GM23338 (cell line): Measurements from ENCODE around the gene PRR36. TPM values are rescaled to one million over a fixed set of nuclear protein-coding genes. Genes with fewer than 3 reads are reported as not detected.

Experiments
- ATAC-seq: fragments of 200-7000 bp; cut with Tn5 transposase; 3 replicates; pipeline ENCODE4 v1.9.1; 2020
- DNase-seq: peaks from one replicate; pipeline ENCODE4 v3.0.0-alpha.2; 2015; ENCODE audit warnings: low spot score
- H2AFZ ChIP-seq: fragments of 200-600 bp; sonication (generic); 2 replicates; pipeline ENCODE4 v1.8.0; 2016; ENCODE audit warnings: antibody characterized with exemption, mild to moderate bottlenecking, moderate library complexity
- H3F3A ChIP-seq: fragments of 200-600 bp; sonication (generic); replicated peaks from 2 replicates; pipeline ENCODE4 v1.8.0; 2017; ENCODE audit warnings: antibody characterized with exemption, mixed run types, low read depth
- H3K27ac ChIP-seq: fragments of 200-600 bp; sonication (generic); 2 replicates; pipeline ENCODE4 v1.6.1; 2016; ENCODE audit warnings: low read depth
- H3K27me3 ChIP-seq: fragments of 200-600 bp; sonication (generic); 2 replicates; pipeline ENCODE4 v1.8.0; 2016; ENCODE audit warnings: mild to moderate bottlenecking, mixed run types, moderate library complexity; ENCODE audit not compliant: insufficient read depth
- H3K36me3 ChIP-seq: fragments of 200-600 bp; sonication (generic); 2 replicates; pipeline ENCODE4 v1.8.0; 2016; ENCODE audit warnings: mild to moderate bottlenecking; ENCODE audit not compliant: insufficient read depth
- H3K4me1 ChIP-seq: fragments of 200-600 bp; sonication (generic); 2 replicates; pipeline ENCODE4 v1.8.0; 2016; ENCODE audit warnings: mild to moderate bottlenecking, moderate library complexity; ENCODE audit not compliant: insufficient read depth
- H3K4me2 ChIP-seq: fragments of 200-600 bp; sonication (generic); 2 replicates; pipeline ENCODE4 v1.7.1; 2017; ENCODE audit warnings: mixed run types
- H3K4me3 ChIP-seq: fragments of 200-600 bp; sonication (generic); 2 replicates; pipeline ENCODE4 v1.6.1; 2016; ENCODE audit warnings: mixed run types
- H3K79me2 ChIP-seq: fragments of 200-600 bp; sonication (generic); replicated peaks from 2 replicates; pipeline ENCODE4 v1.8.0; 2017; ENCODE audit warnings: mild to moderate bottlenecking; ENCODE audit not compliant: insufficient read depth
- H3K9me2 ChIP-seq: fragments of 200-600 bp; sonication (generic); 2 replicates; pipeline ENCODE4 v1.8.0; 2017; ENCODE audit not compliant: insufficient read depth
- H4K20me1 ChIP-seq: fragments of 200-600 bp; sonication (generic); replicated peaks from 2 replicates; pipeline ENCODE4 v1.8.0; 2017; ENCODE audit warnings: mild to moderate bottlenecking; ENCODE audit not compliant: insufficient read depth
- H3K27ac Mint-ChIP-seq: 2 replicates; pipeline ENCODE4 v1.8.0; 2020; ENCODE audit warnings: inconsistent platforms, mild to moderate bottlenecking, moderate library complexity, mixed read lengths
- H3K27me3 Mint-ChIP-seq: 3 replicates; pipeline ENCODE4 v1.8.0; 2022; ENCODE audit warnings: low read depth, mild to moderate bottlenecking, moderate library complexity, mixed read lengths, inconsistent platforms; ENCODE audit not compliant: insufficient read depth, poor library complexity
- H3K36me3 Mint-ChIP-seq: 3 replicates; pipeline ENCODE4 v1.8.0; 2021; ENCODE audit warnings: low read depth, mild to moderate bottlenecking, inconsistent platforms, moderate library complexity, mixed read lengths
- H3K4me1 Mint-ChIP-seq: 3 replicates; pipeline ENCODE4 v1.8.0; 2020; ENCODE audit warnings: mild to moderate bottlenecking, inconsistent platforms, mixed read lengths
- H3K4me3 Mint-ChIP-seq: 3 replicates; pipeline ENCODE4 v1.8.0; 2021; ENCODE audit warnings: moderate library complexity, mild to moderate bottlenecking, inconsistent platforms, mixed read lengths
- H3K9me3 Mint-ChIP-seq: 3 replicates; pipeline ENCODE4 v1.8.0; 2020; ENCODE audit warnings: moderate library complexity, mild to moderate bottlenecking, inconsistent platforms, mixed read lengths
- EZH2phosphoT487 ChIP-seq: fragments of 200-600 bp; sonication (generic); IDR thresholded peaks from one replicate; pipeline ENCODE4 v1.8.1; 2018; ENCODE audit warnings: antibody characterized with exemption; ENCODE audit not compliant: unreplicated experiment
- JUNB ChIP-seq: IDR thresholded peaks from one replicate; pipeline ENCODE4 v1.6.1; 2016; ENCODE audit warnings: antibody characterized with exemption; ENCODE audit not compliant: unreplicated experiment
- NANOG ChIP-seq: IDR thresholded peaks from 2 replicates; pipeline ENCODE4 v1.6.1; 2016; ENCODE audit warnings: antibody characterized with exemption, borderline replicate concordance
- POLR2AphosphoS5 ChIP-seq: IDR thresholded peaks from 2 replicates; pipeline ENCODE4 v1.6.1; 2016; ENCODE audit warnings: antibody characterized with exemption, low read depth
- ZNF114 ChIP-seq: fragments of 250-450 bp; sonication (Bioruptor Pico); IDR thresholded peaks from 2 replicates; pipeline ENCODE4 v1.5.0; 2020; ENCODE audit warnings: mild to moderate bottlenecking, moderate library complexity
- ZNF331 ChIP-seq: fragments of 250-450 bp; sonication (Bioruptor Pico); IDR thresholded peaks from 2 replicates; pipeline ENCODE4 v1.5.0; 2020; ENCODE audit warnings: low read depth, mild to moderate bottlenecking, moderate library complexity
- polyA plus RNA-seq: library from polyadenylated mRNA; unstranded; fragments of >200 nt; fragmentation: Nextera tagmentation; extraction: Ambion mirVana; gene quantifications from 2 replicates; pipeline ENCODE4 v1.2.1, GENCODE V29; 2016
- total RNA-seq: library from RNA; depleted of rRNA; stranded (reverse); fragments of >200 nt; shearing (Covaris generic); gene quantifications from 2 replicates; pipeline ENCODE4 v1.2.3, GENCODE V29; 2014
- TF ChIP-seq, protein P1 (sequence below): IDR thresholded peaks from 2 replicates; pipeline ENCODE4 v1.6.1; 2016; ENCODE audit warnings: antibody characterized with exemption
- TF ChIP-seq, protein P2 (sequence below): IDR thresholded peaks from one replicate; pipeline ENCODE4 v1.6.1; 2018; ENCODE audit warnings: antibody characterized with exemption; ENCODE audit not compliant: unreplicated experiment
- TF ChIP-seq, protein P3 (sequence below), 2 experiments: fragments of 200-600 bp in 1 of 2; sonication (generic) in 1 of 2; conservative IDR thresholded peaks; 2 replicates each; pipeline versions ENCODE4 v1.5.1 to v1.6.1; 2016 to 2017; ENCODE audit warnings: antibody characterized with exemption in 2 of 2, low read depth in 2 of 2, mild to moderate bottlenecking in 2 of 2, moderate library complexity in 1 of 2

PRR36 gene
- total and polyA plus RNA-seq, 2 experiments from 2014 or later, result 17.6 to 17.9 TPM

- no peaks in the 10 kb centered on the region for H4K20me1 ChIP-seq
- no peak overlapping the region for H3K4me3 Mint-ChIP-seq
- H3K4me1 Mint-ChIP-seq, result no peaks in the 10 kb centered on the region
- H2AFZ ChIP-seq, result no peak overlapping the region
- DNase-seq, result no peak
- no peaks in the 10 kb centered on the region; the same call in 2 of the 3 replicates for H3K36me3 Mint-ChIP-seq
- TF ChIP-seq, protein P1, sequence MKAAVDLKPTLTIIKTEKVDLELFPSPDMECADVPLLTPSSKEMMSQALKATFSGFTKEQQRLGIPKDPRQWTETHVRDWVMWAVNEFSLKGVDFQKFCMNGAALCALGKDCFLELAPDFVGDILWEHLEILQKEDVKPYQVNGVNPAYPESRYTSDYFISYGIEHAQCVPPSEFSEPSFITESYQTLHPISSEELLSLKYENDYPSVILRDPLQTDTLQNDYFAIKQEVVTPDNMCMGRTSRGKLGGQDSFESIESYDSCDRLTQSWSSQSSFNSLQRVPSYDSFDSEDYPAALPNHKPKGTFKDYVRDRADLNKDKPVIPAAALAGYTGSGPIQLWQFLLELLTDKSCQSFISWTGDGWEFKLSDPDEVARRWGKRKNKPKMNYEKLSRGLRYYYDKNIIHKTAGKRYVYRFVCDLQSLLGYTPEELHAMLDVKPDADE, result no peak
- TF ChIP-seq ZNF114, result no peak
- no peaks in the 10 kb centered on the region for H3K79me2 ChIP-seq
- H3K9me2 ChIP-seq, result no peaks in the 10 kb centered on the region
- H3K27me3 ChIP-seq, result no peaks in the 10 kb centered on the region
- H3K27me3 Mint-ChIP-seq, result peaks cover 8% of the 10 kb centered on the region
- no peak overlapping the region for H3K27ac ChIP-seq
- H3K27ac Mint-ChIP-seq, result no peak overlapping the region
- no peaks in the 10 kb centered on the region for H3K36me3 ChIP-seq
- peaks cover 6% of the 10 kb centered on the region; the same call in 2 of the 3 replicates for H3K9me3 Mint-ChIP-seq
- H3F3A ChIP-seq, result peaks cover 18% of the 10 kb centered on the region
- H3K4me2 ChIP-seq, result no peak overlapping the region
- H3K4me3 ChIP-seq, result no peak overlapping the region
- no peaks in the 10 kb centered on the region for H3K4me1 ChIP-seq
- ATAC-seq, result no peak
These were observed 33.6 kb downstream of the PRR36 start for GRCh38 chr19:7840629-7841028.

- peaks cover 6% of the 10 kb centered on the region for H3K27me3 Mint-ChIP-seq
- no peaks in the 10 kb centered on the region for H3K36me3 ChIP-seq
- no peak for TF ChIP-seq ZNF114
- TF ChIP-seq JUNB, result no peak
- TF ChIP-seq ZNF331 (CRISPR knock-in tag), result no peak
- TF ChIP-seq, protein P2, sequence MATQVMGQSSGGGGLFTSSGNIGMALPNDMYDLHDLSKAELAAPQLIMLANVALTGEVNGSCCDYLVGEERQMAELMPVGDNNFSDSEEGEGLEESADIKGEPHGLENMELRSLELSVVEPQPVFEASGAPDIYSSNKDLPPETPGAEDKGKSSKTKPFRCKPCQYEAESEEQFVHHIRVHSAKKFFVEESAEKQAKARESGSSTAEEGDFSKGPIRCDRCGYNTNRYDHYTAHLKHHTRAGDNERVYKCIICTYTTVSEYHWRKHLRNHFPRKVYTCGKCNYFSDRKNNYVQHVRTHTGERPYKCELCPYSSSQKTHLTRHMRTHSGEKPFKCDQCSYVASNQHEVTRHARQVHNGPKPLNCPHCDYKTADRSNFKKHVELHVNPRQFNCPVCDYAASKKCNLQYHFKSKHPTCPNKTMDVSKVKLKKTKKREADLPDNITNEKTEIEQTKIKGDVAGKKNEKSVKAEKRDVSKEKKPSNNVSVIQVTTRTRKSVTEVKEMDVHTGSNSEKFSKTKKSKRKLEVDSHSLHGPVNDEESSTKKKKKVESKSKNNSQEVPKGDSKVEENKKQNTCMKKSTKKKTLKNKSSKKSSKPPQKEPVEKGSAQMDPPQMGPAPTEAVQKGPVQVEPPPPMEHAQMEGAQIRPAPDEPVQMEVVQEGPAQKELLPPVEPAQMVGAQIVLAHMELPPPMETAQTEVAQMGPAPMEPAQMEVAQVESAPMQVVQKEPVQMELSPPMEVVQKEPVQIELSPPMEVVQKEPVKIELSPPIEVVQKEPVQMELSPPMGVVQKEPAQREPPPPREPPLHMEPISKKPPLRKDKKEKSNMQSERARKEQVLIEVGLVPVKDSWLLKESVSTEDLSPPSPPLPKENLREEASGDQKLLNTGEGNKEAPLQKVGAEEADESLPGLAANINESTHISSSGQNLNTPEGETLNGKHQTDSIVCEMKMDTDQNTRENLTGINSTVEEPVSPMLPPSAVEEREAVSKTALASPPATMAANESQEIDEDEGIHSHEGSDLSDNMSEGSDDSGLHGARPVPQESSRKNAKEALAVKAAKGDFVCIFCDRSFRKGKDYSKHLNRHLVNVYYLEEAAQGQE, result no peak
- no peak for TF ChIP-seq NANOG
- no peak for TF ChIP-seq POLR2AphosphoS5
- TF ChIP-seq, protein P1, result no peak
- TF ChIP-seq EZH2phosphoT487, result no peak
- TF ChIP-seq, protein P3, sequence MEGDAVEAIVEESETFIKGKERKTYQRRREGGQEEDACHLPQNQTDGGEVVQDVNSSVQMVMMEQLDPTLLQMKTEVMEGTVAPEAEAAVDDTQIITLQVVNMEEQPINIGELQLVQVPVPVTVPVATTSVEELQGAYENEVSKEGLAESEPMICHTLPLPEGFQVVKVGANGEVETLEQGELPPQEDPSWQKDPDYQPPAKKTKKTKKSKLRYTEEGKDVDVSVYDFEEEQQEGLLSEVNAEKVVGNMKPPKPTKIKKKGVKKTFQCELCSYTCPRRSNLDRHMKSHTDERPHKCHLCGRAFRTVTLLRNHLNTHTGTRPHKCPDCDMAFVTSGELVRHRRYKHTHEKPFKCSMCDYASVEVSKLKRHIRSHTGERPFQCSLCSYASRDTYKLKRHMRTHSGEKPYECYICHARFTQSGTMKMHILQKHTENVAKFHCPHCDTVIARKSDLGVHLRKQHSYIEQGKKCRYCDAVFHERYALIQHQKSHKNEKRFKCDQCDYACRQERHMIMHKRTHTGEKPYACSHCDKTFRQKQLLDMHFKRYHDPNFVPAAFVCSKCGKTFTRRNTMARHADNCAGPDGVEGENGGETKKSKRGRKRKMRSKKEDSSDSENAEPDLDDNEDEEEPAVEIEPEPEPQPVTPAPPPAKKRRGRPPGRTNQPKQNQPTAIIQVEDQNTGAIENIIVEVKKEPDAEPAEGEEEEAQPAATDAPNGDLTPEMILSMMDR (conservative IDR thresholded peaks at IDR 0.05; ENCODE audit: low read depth in 2 of 2), result no peak
These were observed 34.7 kb downstream of the PRR36 start for GRCh38 chr19:7839476-7839875.

More at GRCh38 chr19:7839476-7839875, 34.7 kb downstream of the PRR36 start:
- no peaks in the 10 kb centered on the region; the same call in 2 of the 3 replicates for H3K36me3 Mint-ChIP-seq
- H3K9me2 ChIP-seq, result no peaks in the 10 kb centered on the region
- H3K79me2 ChIP-seq, result no peaks in the 10 kb centered on the region
- no peak for ATAC-seq
- no peak overlapping the region for H3K27ac ChIP-seq
- no peak for DNase-seq
- peaks cover 6% of the 10 kb centered on the region; the same call in 2 of the 3 replicates for H3K9me3 Mint-ChIP-seq
- H3K27me3 ChIP-seq, result no peaks in the 10 kb centered on the region
- H3K4me2 ChIP-seq, result no peak overlapping the region
- H2AFZ ChIP-seq, result no peak overlapping the region
- H3K4me3 Mint-ChIP-seq, result no peak overlapping the region
- H3K4me1 ChIP-seq, result no peaks in the 10 kb centered on the region
- no peak overlapping the region for H3K27ac Mint-ChIP-seq
- H3K4me1 Mint-ChIP-seq, result no peaks in the 10 kb centered on the region
- no peaks in the 10 kb centered on the region for H4K20me1 ChIP-seq
- peaks cover 18% of the 10 kb centered on the region for H3F3A ChIP-seq
- no peak overlapping the region for H3K4me3 ChIP-seq
